Stimulated activated CD4-positive, alpha-beta T cell treated with anti-CD3 and anti-CD28 coated beads, Interleukin-15, amount 100 ng/mL, for 1 hour (primary cell): ENCODE measurements around the gene RPS6KA2.

ENCODE experiments used
- DNase-seq, 2 donors: peaks; one replicate each; pipeline ENCODE4 v3.0.0-alpha.2; 2020; ENCODE audit warnings: low read depth in 1 of 2, low spot score in 1 of 2

RPS6KA2 gene

GRCh38 chr6:166505133-166505905, 121.7 kb downstream of the RPS6KA2 start:
- no peak for DNase-seq

DNA sequence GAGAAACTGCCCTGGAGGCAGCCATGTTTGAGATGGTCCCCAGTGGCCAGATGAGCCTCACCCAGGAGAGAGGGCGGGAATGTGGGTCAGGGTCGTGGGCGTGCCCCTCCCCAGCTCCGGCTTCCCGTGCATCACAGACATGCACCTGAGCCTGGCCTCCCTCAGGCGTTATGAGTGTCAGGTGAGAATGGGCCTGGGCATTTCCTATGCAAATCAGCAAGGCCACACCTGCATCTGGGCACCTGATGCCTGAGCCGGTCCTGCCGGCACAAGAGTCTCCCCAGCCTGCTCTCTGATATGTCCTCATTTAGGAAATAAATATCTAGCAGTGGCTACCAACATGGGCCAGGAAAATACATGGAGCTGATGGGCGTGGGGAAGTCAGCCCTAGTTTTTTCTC, 123.0 kb downstream of the RPS6KA2 start:
- no peak for DNase-seq

GRCh38 chr6:166503167-166503744, 123.8 kb downstream of the RPS6KA2 start:
- DNase-seq = no peak

DNA sequence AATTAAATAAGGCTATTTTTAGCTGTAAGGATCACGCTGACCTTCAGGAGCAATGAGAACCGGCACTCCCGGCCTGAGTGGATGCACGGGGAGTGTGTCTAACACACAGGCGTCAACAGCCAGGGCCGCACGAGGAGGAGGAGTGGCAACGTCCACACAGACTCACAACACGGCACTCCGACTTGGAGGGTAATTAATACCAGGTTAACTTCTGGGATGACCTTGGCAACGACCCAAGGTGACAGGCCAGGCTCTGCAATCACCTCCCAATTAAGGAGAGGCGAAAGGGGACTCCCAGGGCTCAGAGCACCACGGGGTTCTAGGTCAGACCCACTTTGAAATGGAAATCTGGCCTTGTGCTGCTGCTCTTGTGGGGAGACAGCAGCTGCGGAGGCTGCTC, 124.6 kb downstream of the RPS6KA2 start:
- DNase-seq = no peak

- no peak for DNase-seq
These were observed 125.8 kb downstream of the RPS6KA2 start for GRCh38 chr6:166501246-166501645.

GRCh38 chr6:166500246-166500645, 126.8 kb downstream of the RPS6KA2 start:
- no peak for DNase-seq

GRCh38 chr6:166499350-166500163, 127.5 kb downstream of the RPS6KA2 start:
- no peak for DNase-seq

- no peak for DNase-seq
These were observed 128.2 kb downstream of the RPS6KA2 start for GRCh38 chr6:166498661-166499349.

GRCh38 chr6:166498228-166498627, 128.8 kb downstream of the RPS6KA2 start:
- DNase-seq = no peak

DNA sequence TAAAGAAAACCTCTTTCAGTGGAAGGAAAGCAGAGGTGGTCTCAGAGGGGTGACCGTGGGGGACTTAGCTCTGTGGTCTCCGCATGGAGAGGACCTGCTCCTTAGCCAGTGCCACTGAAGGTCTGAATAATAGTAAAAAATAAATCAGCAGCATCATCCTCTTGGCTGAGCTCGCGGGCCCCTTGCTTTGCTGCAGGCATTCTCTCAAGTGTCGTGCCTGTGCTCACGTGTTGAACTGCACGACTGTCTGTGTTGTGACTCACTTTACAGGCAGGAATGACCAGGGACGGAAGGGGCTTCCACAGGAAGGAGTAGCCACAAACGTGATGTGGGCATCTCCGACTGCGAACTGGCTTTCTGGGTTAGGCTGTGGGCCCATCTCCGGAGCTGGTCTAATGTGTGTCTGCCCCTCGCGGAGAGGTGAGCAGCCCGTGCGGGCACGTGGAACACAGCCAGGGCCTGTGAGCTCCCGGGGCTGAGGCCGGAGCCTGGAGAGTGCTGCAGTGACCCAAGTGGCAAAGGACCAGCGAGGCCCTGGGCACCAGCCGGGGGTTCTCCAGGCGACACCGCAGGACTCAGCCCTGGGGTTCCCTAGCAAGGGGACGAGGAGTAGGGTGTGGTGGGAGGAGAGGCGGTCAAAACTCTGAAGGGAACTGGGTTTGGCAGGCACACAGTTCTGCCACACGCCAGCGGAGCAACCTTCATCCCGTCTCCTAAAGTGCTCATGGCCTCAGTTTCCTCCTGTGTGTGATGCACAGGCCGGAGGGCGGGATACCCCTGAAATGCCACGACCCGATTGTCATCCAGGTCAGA, 129.8 kb downstream of the RPS6KA2 start:
- no peak for DNase-seq

DNA sequence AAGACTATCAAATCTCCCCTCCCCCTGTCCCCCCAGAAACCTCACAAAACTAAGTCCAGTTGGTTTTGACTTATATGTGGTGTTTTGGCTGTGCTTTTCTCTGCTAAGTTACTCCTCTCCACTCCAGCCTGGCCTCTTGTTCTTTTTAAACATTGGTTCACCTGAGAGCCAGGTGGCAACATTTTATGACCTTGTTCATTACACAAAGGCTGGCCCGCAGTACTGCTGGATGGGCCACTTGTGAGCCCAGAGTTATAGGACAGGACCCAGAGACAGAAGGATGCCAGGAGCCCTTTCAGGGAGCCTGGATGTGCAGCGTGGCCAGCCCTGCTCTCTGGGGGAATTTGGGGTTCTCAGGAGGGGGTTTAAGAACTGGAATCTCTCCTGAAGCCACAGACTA, 130.6 kb downstream of the RPS6KA2 start:
- no peak for DNase-seq

DNA sequence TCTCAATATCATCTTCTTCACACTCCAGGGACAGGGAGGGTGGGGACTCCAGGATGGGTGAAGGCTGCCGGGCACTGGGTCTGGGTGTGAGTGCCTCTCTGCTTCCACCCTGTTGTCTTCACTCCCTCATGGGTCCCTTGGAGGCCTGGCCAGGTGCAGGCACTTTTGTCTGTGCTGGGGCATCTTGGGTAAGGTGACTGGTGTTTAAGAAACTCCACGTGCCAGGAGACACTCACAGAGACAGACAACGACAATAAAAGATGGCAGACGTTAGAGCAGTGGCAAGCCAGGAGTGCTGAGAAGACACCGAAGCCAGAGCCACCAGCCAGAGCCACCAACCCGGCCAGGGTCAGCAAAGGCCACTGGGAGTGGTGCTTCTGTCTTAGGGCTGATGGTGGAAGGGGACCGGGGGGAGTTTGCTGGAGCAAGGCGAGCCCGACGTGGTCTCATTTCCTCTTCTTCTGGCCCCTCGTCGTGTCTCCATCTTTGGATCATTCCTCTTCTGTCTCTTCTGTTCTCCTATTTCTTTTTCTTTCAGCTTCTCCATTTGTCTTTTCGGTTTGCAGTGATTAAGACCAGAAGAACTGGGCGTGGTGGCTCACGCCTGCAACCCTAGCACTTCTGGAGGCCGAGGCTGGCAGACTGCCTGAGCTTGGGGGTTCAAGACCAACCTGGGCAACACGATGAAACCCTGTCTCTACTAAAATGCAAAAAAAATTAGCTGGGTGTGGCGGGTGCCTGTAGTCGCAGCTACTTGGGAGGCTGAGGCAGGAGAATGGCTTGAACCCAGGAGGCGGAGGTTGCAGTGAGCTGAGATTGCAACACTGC, 131.3 kb downstream of the RPS6KA2 start:
- no peak for DNase-seq

DNA sequence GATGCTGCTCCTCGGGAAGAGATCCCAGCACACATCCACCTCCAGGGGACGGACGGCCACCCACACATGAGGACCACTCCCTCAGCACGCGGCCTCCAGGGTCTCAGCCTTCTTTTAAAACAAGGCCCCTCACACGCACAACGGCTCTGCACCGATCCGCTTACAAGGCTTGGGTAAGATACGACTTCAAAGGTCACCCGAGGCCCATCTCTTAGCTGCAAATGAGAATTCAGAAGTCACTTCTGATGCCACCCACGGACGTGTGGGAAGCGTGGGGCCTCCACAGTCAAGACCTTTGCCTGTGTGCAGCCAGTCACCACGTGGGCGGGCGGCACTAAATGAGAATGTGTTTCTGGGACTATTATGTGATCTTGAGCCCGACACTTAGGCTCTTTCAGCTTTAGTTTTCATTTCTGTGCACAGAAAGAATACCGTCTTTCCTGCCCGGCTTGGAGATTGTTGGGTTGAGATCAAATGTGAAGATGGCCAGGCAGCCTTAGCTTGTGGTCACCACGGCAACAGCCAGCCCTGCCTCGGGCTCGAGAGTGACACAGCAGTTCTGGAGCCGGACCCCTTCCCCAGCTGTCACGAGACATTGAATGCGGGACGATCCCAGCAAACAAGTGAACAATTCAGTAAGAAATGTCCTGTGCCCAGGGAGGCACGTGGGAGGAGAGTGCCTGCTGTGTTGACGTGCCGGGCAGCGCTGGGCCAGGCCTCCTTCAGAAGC, 132.1 kb downstream of the RPS6KA2 start:
- peak in 1 of 2 donors; percentile 31 for DNase-seq

DNA sequence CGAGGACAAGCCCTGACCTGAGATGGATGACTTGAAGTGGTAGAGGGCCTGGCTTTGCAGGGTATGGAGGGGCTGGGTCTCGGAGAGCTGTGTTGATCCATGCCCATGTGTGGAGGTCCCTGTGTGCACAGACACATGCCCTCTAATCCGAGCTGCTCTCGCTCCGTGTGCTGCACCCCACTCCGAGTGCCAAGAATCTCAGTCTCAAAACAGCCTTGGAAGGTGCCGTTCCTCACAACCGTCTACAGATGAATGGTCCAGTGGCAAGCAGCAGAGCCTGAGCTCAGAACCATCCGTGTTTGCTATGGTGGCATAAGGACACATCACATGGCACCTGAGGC, 133.0 kb downstream of the RPS6KA2 start:
- no peak for DNase-seq

- no peak for DNase-seq
These were observed 133.5 kb downstream of the RPS6KA2 start for GRCh38 chr6:166493427-166494100.

DNA sequence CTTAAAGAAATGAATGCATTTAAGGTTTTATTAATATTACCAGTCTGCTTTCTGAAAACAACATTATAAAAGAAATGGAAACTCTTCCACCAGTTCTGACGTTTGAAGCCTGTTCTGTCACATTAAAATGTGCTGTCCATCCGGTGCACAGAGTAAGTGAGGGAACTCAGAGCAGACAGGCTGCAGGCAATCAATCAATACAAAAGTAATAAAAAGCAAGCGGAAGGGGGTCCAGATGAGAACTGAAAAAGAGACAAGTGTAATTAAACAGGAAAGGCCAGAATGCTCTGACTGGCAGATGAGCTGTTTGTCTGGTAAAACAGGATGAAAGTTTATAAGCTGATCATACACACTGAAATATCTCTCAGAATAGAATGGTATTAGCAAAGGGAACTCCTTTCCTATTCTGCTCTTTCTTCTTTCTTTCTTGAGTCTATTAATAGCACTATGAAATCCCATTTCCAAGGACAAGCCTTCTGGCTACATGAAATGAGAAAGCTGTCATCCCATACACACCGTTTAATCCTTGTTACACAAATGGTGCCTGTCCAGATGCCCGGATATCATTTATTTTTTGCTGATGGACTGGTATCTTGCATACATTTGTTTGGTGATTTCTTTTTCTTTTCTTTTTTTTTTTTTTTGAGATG, 134.8 kb downstream of the RPS6KA2 start:
- DNase-seq = no peak

- no peak for DNase-seq
These were observed 136.2 kb downstream of the RPS6KA2 start for GRCh38 chr6:166490671-166491500.
